K562 (cell line): ENCODE data around the gene CBX4. TPM values are rescaled to one million over a fixed set of nuclear protein-coding genes. Genes with fewer than 3 reads are reported as not detected.

Experiments used
- ATAC-seq: fragments of 200-7000 bp; cut with Tn5 transposase; 3 replicates; pipeline ENCODE4 v1.9.1; 2020; ENCODE audit warnings: moderate library complexity
- BruUV-seq: library from RNA; stranded (reverse); fragments of 400-500 nt; replicated peaks from 2 replicates; lab custom pipeline; 2021; lab: Mats Ljungman, UMichigan
- CTCF ChIA-PET: fragments of 300-600 bp; formaldehyde crosslinking; extraction: SDS; loops from one replicate; lab custom pipeline; 2021; ENCODE audit warnings: low intra/inter-chr PET ratio; lab: Yijun Ruan, JAX
- POLR2A ChIA-PET: fragments of 300-600, 350-650 bp; sonication (Branson Sonifier 250); formaldehyde crosslinking; extraction: SDS; loops from one replicate; lab custom pipeline; 2021; ENCODE audit warnings: antibody characterized with exemption, inconsistent platforms; lab: Yijun Ruan, JAX
- DNase-seq, 4 experiments: peaks; one replicate each; pipeline versions ENCODE4 v3.0.0 to v3.0.0-alpha.2; 2011 to 2018; ENCODE audit warnings: low spot score in 3 of 4, mixed read lengths in 3 of 4; ENCODE audit errors: extremely low read depth in 1 of 4
- FAIRE-seq: peaks from 2 replicates; lab custom pipeline; 2011; peaks lifted over from hg19 to GRCh38; lab: Jason Lieb, UNC
- H2AFZ ChIP-seq: 2 replicates; pipeline ENCODE4 v1.6.0; 2011; ENCODE audit warnings: low read depth, low read length, control low read depth, inconsistent platforms
- H3K27ac ChIP-seq: fragments of 200-600 bp; 3 replicates; pipeline ENCODE4 v1.8.0; 2011; ENCODE audit warnings: low read depth, mild to moderate bottlenecking, control low read depth, inconsistent platforms, low read length, moderate library complexity, mixed read lengths; ENCODE audit errors: extremely low read depth
- H3K27me3 ChIP-seq, 2 experiments: fragments of 300-600 bp in 1 of 2; 2 replicates in 1 of 2; 3 replicates in 1 of 2; pipeline versions ENCODE4 v1.6.0 to v1.8.0; 2011; ENCODE audit warnings: inconsistent platforms in 2 of 2, low read length in 2 of 2, mild to moderate bottlenecking in 1 of 2, mixed read lengths in 1 of 2, moderate library complexity in 1 of 2; ENCODE audit not compliant: control insufficient read depth in 2 of 2, insufficient read depth in 2 of 2
- H3K36me3 ChIP-seq: fragments of 300-600 bp; 3 replicates; pipeline ENCODE4 v1.8.0; 2011; ENCODE audit warnings: mild to moderate bottlenecking, low read length, inconsistent platforms; ENCODE audit not compliant: control insufficient read depth, insufficient read depth
- H3K4me1 ChIP-seq, 2 experiments: fragments of 200-600 bp in 1 of 2; replicated peaks in 1 of 2; 2 replicates in 1 of 2; 3 replicates in 1 of 2; pipeline versions ENCODE4 v1.5.1 to v1.8.0; 2011; ENCODE audit warnings: inconsistent platforms in 2 of 2, low read length in 2 of 2, mild to moderate bottlenecking in 1 of 2, mixed read lengths in 1 of 2, moderate library complexity in 1 of 2; ENCODE audit not compliant: control insufficient read depth in 2 of 2, insufficient read depth in 2 of 2
- H3K4me2 ChIP-seq: 2 replicates; pipeline ENCODE4 v1.6.1; 2011; ENCODE audit warnings: low read length, control low read depth, inconsistent platforms, mixed read lengths; ENCODE audit not compliant: insufficient read depth
- H3K4me3 ChIP-seq: fragments of 200-600 bp; sonication (generic), shearing (Covaris generic); 2 replicates; pipeline ENCODE4 v1.5.1; 2016; ENCODE audit warnings: control low read depth, inconsistent platforms
- H3K79me2 ChIP-seq: fragments of 200-600 bp; 3 replicates; pipeline ENCODE4 v1.8.0; 2011; ENCODE audit warnings: low read length, inconsistent platforms; ENCODE audit not compliant: control insufficient read depth, insufficient read depth
- H3K9ac ChIP-seq, 2 experiments: 2 replicates each; pipeline versions ENCODE4 v1.6.0 to v1.6.1; 2011; ENCODE audit warnings: low read depth in 2 of 2, low read length in 2 of 2, control low read depth in 1 of 2, inconsistent platforms in 1 of 2, mild to moderate bottlenecking in 1 of 2, mixed read lengths in 1 of 2; ENCODE audit not compliant: insufficient read depth in 1 of 2
- H3K9me1 ChIP-seq: one replicate; pipeline ENCODE4 v1.6.0; 2011; ENCODE audit warnings: inconsistent platforms, mild to moderate bottlenecking, low read length, moderate library complexity; ENCODE audit not compliant: control insufficient read depth, insufficient read depth
- H3K9me3 ChIP-seq: replicated peaks from 2 replicates; pipeline ENCODE4 v1.5.1; 2011; ENCODE audit warnings: low read depth, low read length, inconsistent platforms; ENCODE audit not compliant: control insufficient read depth, insufficient read depth
- H4K20me1 ChIP-seq: replicated peaks from 2 replicates; pipeline ENCODE4 v1.6.1; 2011; ENCODE audit warnings: low read length, inconsistent platforms, mixed read lengths; ENCODE audit not compliant: control insufficient read depth, insufficient read depth
- BHLHE40 ChIP-seq: IDR thresholded peaks from 2 replicates; pipeline ENCODE4 v1.6.1; 2011; ENCODE audit warnings: low read length, improper control_type of control experiment
- CBFA2T2 ChIP-seq: fragments of 450-650 bp; conservative IDR thresholded peaks from 2 replicates; pipeline ENCODE4 v1.6.1; 2017; ENCODE audit warnings: mild to moderate bottlenecking
- CTBP1 ChIP-seq: fragments of 450-650 bp; IDR thresholded peaks from 2 replicates; pipeline ENCODE4 v1.6.1; 2016; ENCODE audit warnings: borderline replicate concordance
- HDAC2 ChIP-seq: fragments of 450-650 bp; IDR thresholded peaks from 2 replicates; pipeline ENCODE4 v1.6.1; 2016; ENCODE audit warnings: mild to moderate bottlenecking
- HOMEZ ChIP-seq: fragments of 250-450 bp; sonication (Bioruptor Pico); IDR thresholded peaks from 2 replicates; pipeline ENCODE4 v1.4.0; 2020; ENCODE audit warnings: mild to moderate bottlenecking, moderate library complexity
- L3MBTL2 ChIP-seq: fragments of 450-650 bp; IDR thresholded peaks from 2 replicates; pipeline ENCODE4 v1.6.1; 2016; ENCODE audit warnings: mild to moderate bottlenecking, moderate library complexity
- MAZ ChIP-seq, 2 experiments: fragments of 450-650 bp in 1 of 2; sonication (generic) in 1 of 2; formaldehyde crosslinking; IDR thresholded peaks in 1 of 2; conservative IDR thresholded peaks in 1 of 2; 2 replicates each; pipeline versions ENCODE4 v1.4.0 to v1.5.0; 2020; ENCODE audit warnings: mild to moderate bottlenecking in 1 of 2, missing genetic modification reagents in 1 of 2
- MBD1 ChIP-seq: fragments of 250-450 bp; sonication (Bioruptor Pico); IDR thresholded peaks from 2 replicates; pipeline ENCODE4 v1.8.0; 2022; ENCODE audit warnings: inconsistent platforms
- MYC ChIP-seq, 2 experiments: fragments of 250-450 bp in 1 of 2; sonication (Bioruptor Pico) in 1 of 2; IDR thresholded peaks; 2 replicates each; pipeline versions ENCODE4 v1.5.1 to v1.6.1; 2012 to 2021; ENCODE audit warnings: low read depth in 2 of 2, borderline replicate concordance in 1 of 2, improper control_type of control experiment in 1 of 2, low read length in 1 of 2, mild to moderate bottlenecking in 1 of 2, moderate library complexity in 1 of 2
- RAD21 ChIP-seq, 2 experiments: fragments of 250-450 bp in 1 of 2; fragments of 450-650 bp in 1 of 2; sonication (Bioruptor Pico) in 1 of 2; formaldehyde crosslinking in 1 of 2; IDR thresholded peaks in 1 of 2; conservative IDR thresholded peaks in 1 of 2; 2 replicates each; pipeline versions ENCODE4 v1.4.0 to v1.8.0; 2020 to 2022; ENCODE audit warnings: mild to moderate bottlenecking in 2 of 2, moderate library complexity in 1 of 2
- RCOR1 ChIP-seq, 2 experiments: IDR thresholded peaks; 2 replicates each; pipeline ENCODE4 v1.6.1; 2012; ENCODE audit warnings: low read depth in 2 of 2, low read length in 2 of 2, borderline replicate concordance in 1 of 2, improper control_type of control experiment in 1 of 2
- STAG1 ChIP-seq: sonication (generic); formaldehyde crosslinking; IDR thresholded peaks from 2 replicates; pipeline ENCODE4 v1.5.0; 2020; ENCODE audit warnings: missing genetic modification reagents, borderline replicate concordance
- ZBTB7A ChIP-seq: IDR thresholded peaks from 2 replicates; pipeline ENCODE4 v1.6.1; 2011; ENCODE audit warnings: low read depth, mild to moderate bottlenecking, low read length, moderate library complexity, borderline replicate concordance; ENCODE audit not compliant: control insufficient read depth
- ZEB2 ChIP-seq: fragments of 450-650 bp; IDR thresholded peaks from 2 replicates; pipeline ENCODE4 v1.6.1; 2016
- ZFX ChIP-seq: sonication (generic); formaldehyde crosslinking; IDR thresholded peaks from 2 replicates; pipeline ENCODE4 v1.8.0; 2022; ENCODE audit warnings: mild to moderate bottlenecking, missing genetic modification reagents, moderate library complexity
- ZKSCAN1 ChIP-seq: fragments of 150-350 bp; IDR thresholded peaks from 2 replicates; pipeline ENCODE4 v1.6.1; 2016; ENCODE audit warnings: low read depth, low read length
- ZNF507 ChIP-seq: conservative IDR thresholded peaks from 2 replicates; pipeline ENCODE4 v1.6.1; 2017; ENCODE audit warnings: missing genetic modification characterization, missing compliant biosample characterization
- WGBS: fragments of 100-300 bp; shearing (Covaris generic); methylation state at CpG from one replicate; pipeline ENCODE4 v1.1.6; 2016; ENCODE audit warnings: low coverage, mixed read lengths; ENCODE audit not compliant: insufficient coverage; ENCODE audit errors: missing lambda C conversion rate; 5-methylcytosine and 5-hydroxymethylcytosine counted together
- in situ Hi-C: fragments of 300-500 bp; cut with MboI; formaldehyde crosslinking; loops from 4 replicates; pipeline ENCODE4 v1.15.0; 2018; ENCODE audit warnings: inconsistent platforms, mixed read lengths
- intact Hi-C: fragments of 100-400 bp; cut with micrococcal nuclease; formaldehyde crosslinking; loops from 2 replicates; pipeline ENCODE4 v1.14.2; 2022
- polyA plus RNA-seq, 8 experiments: library from polyadenylated mRNA; depleted of rRNA in 4 of 8; stranded (reverse) in 5 of 8; unstranded in 3 of 8; fragments of >200 nt; fragmentation: Nextera tagmentation in 2 of 8; fragmentation: Illumina TruSeq in 1 of 8; extraction: Ambion mirVana in 2 of 8; extraction: Trizol in 1 of 8; gene quantifications; 2 replicates each; pipeline versions ENCODE4 v1.2.1 to v1.2.3, GENCODE V29; 2011 to 2014; ENCODE audit warnings: inconsistent platforms in 1 of 8, missing spikeins in 1 of 8
- total RNA-seq, 7 experiments: library from RNA; depleted of rRNA in 6 of 7; stranded (reverse); fragments of >200 nt in 6 of 7; fragmentation: Illumina TruSeq in 2 of 7; extraction: Trizol in 2 of 7; gene quantifications; 2 replicates each; pipeline versions ENCODE4 v1.2.1 to v1.2.3, GENCODE V29; 2011 to 2021; ENCODE audit warnings: low replicate concordance in 1 of 7

Gene CBX4
- total and polyA plus RNA-seq, 9 of the 15 experiments (the other 6 are each of a cell fraction or from before 2014, with no cell fraction given), result 0.98 to 50.5 (median 10.0) TPM

GRCh38 chr17:79808763-79809529 lies 30.3 kb downstream of the CBX4 start:
- ChIA-PET POLR2A (interaction anchor here (0.6 to 18.8 kb wide), 9 partner anchors 9 to 315 kb away, joined by 3 to 386 read pairs (median 4); partner anchors contain the start of genes CBX4 and CBX8), CTCF (interaction anchor here (1.3 kb wide), 1 partner anchor 108 kb away, joined by 5 read pairs; no protein-coding TSS in a partner anchor)
- Histone ChIP-seq H3K27ac (no peak overlapping the region), H4K20me1 (no peaks in the 10 kb centered on the region), H3K4me2 (no peak overlapping the region; the same call in 1 of the 2 replicates), H3K9me3 (no peaks in the 10 kb centered on the region), H3K4me1 (peaks cover 41 to 69% of the 10 kb centered on the region in 2 experiments), H3K9ac (peak overlapping the region; percentile 13 to 87; a peak in 3 of 4 replicates), H3K9me1 (no peaks in the 10 kb centered on the region), H3K79me2 (no peaks in the 10 kb centered on the region), H3K27me3 (no peaks in the 10 kb centered on the region), H3K36me3 (no peaks in the 10 kb centered on the region), H3K4me3 (no peak overlapping the region), H2AFZ (no peak overlapping the region)
- WGBS, result 51% methylated on average over 19 of the region's 20 CpGs
- peak; percentile 85 for FAIRE-seq
- intact Hi-C loops (loop anchor here (5.0 to 10.0 kb wide), 2 partner anchors 108 to 166 kb away; no protein-coding TSS in a partner anchor), in situ Hi-C loops (no loop called here)
- DNase-seq, result peak in 1 of 4 experiments; percentile 64
- no TSS peak for BruUV-seq
- ATAC-seq, result peak; percentile 24
- no peak for TF ChIP-seq HOMEZ (CRISPR knock-in tag)
- TF ChIP-seq MYC (IDR thresholded peaks at IDR 0.05; ENCODE audit: low read depth, low read length), result no peak
- TF ChIP-seq MYC (CRISPR knock-in tag; IDR thresholded peaks at IDR 0.05; ENCODE audit: borderline replicate concordance, low read depth), result peak; percentile 42; the same call in 1 of the 2 replicates
- TF ChIP-seq ZKSCAN1, result 0 out of 2 replicates have a peak, but pooled peaks have one; percentile 52
- TF ChIP-seq RCOR1 (IDR thresholded peaks at IDR 0.05; ENCODE audit: borderline replicate concordance in 1 of 2, low read depth in 2 of 2, low read length in 2 of 2), result peak in 1 of 2 experiments; percentile 64; a peak in 2 of 4 replicates
- TF ChIP-seq CBFA2T2, result no peak
- TF ChIP-seq MBD1 (CRISPR knock-in tag), result no peak
- TF ChIP-seq ZEB2, result 0 out of 2 replicates have a peak, but pooled peaks have one; percentile 55
- TF ChIP-seq STAG1 (CRISPR knock-in tag), result peak; percentile 37; the same call in 1 of the 2 replicates
- TF ChIP-seq MAZ (CRISPR knock-in tag; conservative IDR thresholded peaks at IDR 0.05 in 1 of 2, IDR thresholded peaks at IDR 0.05 in 1 of 2), result peak in 1 of 2 experiments; percentile 34; a peak in 2 of 4 replicates
- peak; percentile 88 for TF ChIP-seq CTBP1
- TF ChIP-seq ZNF507, result no peak
- no peak for TF ChIP-seq HDAC2
- 0 out of 2 replicates have a peak, but pooled peaks have one; percentile 26 for TF ChIP-seq ZFX
- TF ChIP-seq RAD21 (CRISPR knock-in tag; conservative IDR thresholded peaks at IDR 0.05 in 1 of 2, IDR thresholded peaks at IDR 0.05 in 1 of 2), result peak; percentile 52 to 87; a peak in 3 of 4 replicates
- TF ChIP-seq ZBTB7A, result peak; percentile 19; the same call in 1 of the 2 replicates
- TF ChIP-seq BHLHE40, result 0 out of 2 replicates have a peak, but pooled peaks have one; percentile 5
- no peak for TF ChIP-seq L3MBTL2
